ENCODE results near the gene PTPN3.
"Not testable (repeated sequence)": the region's sequence is repeated elsewhere in the genome, so short reads cannot be mapped to it uniquely, and the experiment has no call there.

Gene PTPN3

GRCh38 chr9:109520475-109521132 lies 22.5 kb upstream of the PTPN3 start:
- Histone ChIP-seq H3K4me3 (ENCODE audit: low read length) (no peak overlapping the region), H3K27me3 (ENCODE audit: control insufficient read depth, insufficient read depth, low read length) (peaks cover 58% of the 10 kb centered on the region), H3K4me1 (ENCODE audit: control insufficient read depth, insufficient read depth, low read length) (no peaks in the 10 kb centered on the region), H3K9ac (ENCODE audit: low read depth, low read length) (no peak overlapping the region), H3K4me2 (ENCODE audit: low read length) (no peak overlapping the region), H3K9me3 (replicated peaks; ENCODE audit: low read length) (no peaks in the 10 kb centered on the region), H3K36me3 (ENCODE audit: insufficient read depth, low read length) (no peaks in the 10 kb centered on the region)

DNA sequence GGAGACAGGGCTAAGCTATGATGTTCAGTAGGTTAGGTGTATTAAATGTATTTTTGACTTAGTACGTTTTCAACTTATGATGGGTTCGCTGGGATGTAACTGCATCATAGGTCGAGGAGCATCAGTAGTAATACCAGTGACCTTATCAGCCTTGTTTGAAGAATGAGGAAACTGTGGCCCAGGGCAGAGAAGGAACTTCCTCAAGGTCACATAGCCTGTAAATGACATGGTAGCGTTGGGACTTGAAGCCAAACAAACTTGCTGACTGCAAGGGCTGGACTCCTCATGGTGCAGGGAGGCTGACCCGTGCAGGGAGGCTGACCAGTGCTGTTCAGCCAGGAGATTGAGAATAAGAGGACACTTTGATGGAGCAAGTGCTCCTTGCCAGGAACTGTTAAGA lies 21.3 kb upstream of the PTPN3 start:
- Histone ChIP-seq H3K4me1 (ENCODE audit: control insufficient read depth, insufficient read depth, low read length) (no peaks in the 10 kb centered on the region), H3K36me3 (ENCODE audit: insufficient read depth, low read length) (no peaks in the 10 kb centered on the region), H3K4me2 (ENCODE audit: low read length) (no peak overlapping the region), H3K9ac (ENCODE audit: low read depth, low read length) (no peak overlapping the region), H3K4me3 (ENCODE audit: low read length) (no peak overlapping the region), H3K27me3 (ENCODE audit: control insufficient read depth, insufficient read depth, low read length) (peaks cover 56% of the 10 kb centered on the region), H3K9me3 (replicated peaks; ENCODE audit: low read length) (no peaks in the 10 kb centered on the region)

- Histone ChIP-seq H3K27me3 (ENCODE audit: control insufficient read depth, insufficient read depth, low read length) (peaks cover 60% of the 10 kb centered on the region), H3K9me3 (replicated peaks; ENCODE audit: low read length) (no peaks in the 10 kb centered on the region), H3K36me3 (ENCODE audit: insufficient read depth, low read length) (no peaks in the 10 kb centered on the region), H3K9ac (ENCODE audit: low read depth, low read length) (no peak overlapping the region), H3K4me3 (ENCODE audit: low read length) (no peak overlapping the region), H3K4me2 (ENCODE audit: low read length) (no peak overlapping the region), H3K4me1 (ENCODE audit: control insufficient read depth, insufficient read depth, low read length) (no peaks in the 10 kb centered on the region)
Measured at GRCh38 chr9:109518621-109519335, 20.7 kb upstream of the PTPN3 start.

- no peak overlapping the region for H3K4me3 ChIP-seq (ENCODE audit: low read length)
- H3K36me3 ChIP-seq (ENCODE audit: insufficient read depth, low read length): no peaks in the 10 kb centered on the region
- no peak overlapping the region for H3K4me2 ChIP-seq (ENCODE audit: low read length)
- H3K9ac ChIP-seq (ENCODE audit: low read depth, low read length): no peak overlapping the region
- H3K9me3 ChIP-seq (replicated peaks; ENCODE audit: low read length): no peaks in the 10 kb centered on the region
- H3K4me1 ChIP-seq (ENCODE audit: control insufficient read depth, insufficient read depth, low read length): no peaks in the 10 kb centered on the region
- peaks cover 59% of the 10 kb centered on the region for H3K27me3 ChIP-seq (ENCODE audit: control insufficient read depth, insufficient read depth, low read length)
Measured at GRCh38 chr9:109517901-109518377, 19.8 kb upstream of the PTPN3 start.

GRCh38 chr9:109513871-109514270 lies 15.8 kb upstream of the PTPN3 start:
- Histone ChIP-seq H3K36me3 (ENCODE audit: insufficient read depth, low read length) (no peaks in the 10 kb centered on the region), H3K4me2 (ENCODE audit: low read length) (no peak overlapping the region), H3K9ac (ENCODE audit: low read depth, low read length) (no peak overlapping the region), H3K4me1 (ENCODE audit: control insufficient read depth, insufficient read depth, low read length) (no peaks in the 10 kb centered on the region), H3K27me3 (ENCODE audit: control insufficient read depth, insufficient read depth, low read length) (peaks cover 61% of the 10 kb centered on the region), H3K9me3 (replicated peaks; ENCODE audit: low read length) (no peaks in the 10 kb centered on the region), H3K4me3 (ENCODE audit: low read length) (no peak overlapping the region)

DNA sequence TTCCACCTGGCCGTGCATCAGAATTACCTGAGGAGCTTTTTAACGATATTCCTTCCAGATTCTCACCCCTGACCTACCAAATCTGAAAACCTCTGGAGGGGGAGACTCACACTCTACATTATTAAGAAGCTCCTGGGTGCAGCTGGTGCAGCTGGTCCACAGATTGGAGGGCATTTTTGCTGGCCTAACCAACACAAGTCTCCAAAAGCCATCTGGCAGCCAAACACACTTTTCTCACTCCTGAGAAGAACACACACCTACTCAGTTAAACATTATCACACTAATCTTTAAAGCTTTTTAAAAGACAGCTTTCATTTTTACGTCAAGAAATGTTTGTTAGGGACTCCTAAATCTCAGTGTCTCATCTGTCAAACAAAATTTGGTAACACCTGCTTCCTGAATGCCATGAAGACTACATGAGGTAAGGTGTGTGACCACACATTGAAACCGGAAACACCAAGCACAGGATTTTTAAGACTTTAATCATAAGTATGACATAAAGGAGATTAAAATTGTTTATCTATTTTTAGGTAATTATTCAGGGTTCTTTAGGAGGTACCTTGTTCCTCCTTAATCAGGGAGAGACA lies 14.2 kb upstream of the PTPN3 start:
- H3K36me3 ChIP-seq (ENCODE audit: insufficient read depth, low read length): no peaks in the 10 kb centered on the region
- peaks cover 46% of the 10 kb centered on the region for H3K27me3 ChIP-seq (ENCODE audit: control insufficient read depth, insufficient read depth, low read length)
- peaks cover 4% of the 10 kb centered on the region for H3K4me1 ChIP-seq (ENCODE audit: control insufficient read depth, insufficient read depth, low read length)
- H3K4me2 ChIP-seq (ENCODE audit: low read length): no peak overlapping the region
- no peak overlapping the region for H3K9ac ChIP-seq (ENCODE audit: low read depth, low read length)
- H3K9me3 ChIP-seq (replicated peaks; ENCODE audit: low read length): no peaks in the 10 kb centered on the region
- no peak overlapping the region for H3K4me3 ChIP-seq (ENCODE audit: low read length)

DNA sequence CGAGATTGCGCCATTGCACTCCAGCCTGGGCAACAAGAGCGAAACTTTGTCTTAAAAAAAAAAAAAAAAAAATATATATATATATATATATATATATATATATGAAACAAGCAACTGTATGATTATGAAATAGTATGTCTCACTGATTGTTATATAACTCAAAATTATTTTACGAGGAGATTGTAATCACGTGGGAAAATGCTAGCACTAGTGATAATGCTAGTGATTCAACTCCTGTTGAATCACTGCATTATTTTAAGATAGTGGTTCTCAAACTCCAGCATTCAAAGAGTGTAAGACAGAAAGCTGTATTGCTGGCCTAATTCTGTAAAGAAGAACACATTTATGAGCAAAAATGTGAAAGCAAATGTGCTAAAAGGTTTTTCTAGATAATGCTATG lies 12.4 kb upstream of the PTPN3 start:
- Histone ChIP-seq H3K4me3 (ENCODE audit: low read length) (no peak overlapping the region), H3K9ac (ENCODE audit: low read depth, low read length) (no peak overlapping the region), H3K4me2 (ENCODE audit: low read length) (no peak overlapping the region), H3K27me3 (ENCODE audit: control insufficient read depth, insufficient read depth, low read length) (peaks cover 32% of the 10 kb centered on the region), H3K4me1 (ENCODE audit: control insufficient read depth, insufficient read depth, low read length) (peaks cover 4% of the 10 kb centered on the region), H3K36me3 (ENCODE audit: insufficient read depth, low read length) (no peaks in the 10 kb centered on the region), H3K9me3 (replicated peaks; ENCODE audit: low read length) (no peaks in the 10 kb centered on the region)

GRCh38 chr9:109510042-109510441 lies 11.9 kb upstream of the PTPN3 start:
- H3K36me3 ChIP-seq (ENCODE audit: insufficient read depth, low read length); H3K4me2 ChIP-seq (ENCODE audit: low read length); H3K9me3 ChIP-seq (replicated peaks; ENCODE audit: low read length); H3K9ac ChIP-seq (ENCODE audit: low read depth, low read length); H3K4me3 ChIP-seq (ENCODE audit: low read length); H3K4me1 ChIP-seq (ENCODE audit: control insufficient read depth, insufficient read depth, low read length): not testable (repeated sequence)
- H3K27me3 ChIP-seq (ENCODE audit: control insufficient read depth, insufficient read depth, low read length): peaks cover 32% of the 10 kb centered on the region

- Histone ChIP-seq H3K4me1 (ENCODE audit: control insufficient read depth, insufficient read depth, low read length) (peaks cover 4% of the 10 kb centered on the region), H3K4me3 (ENCODE audit: low read length) (no peak overlapping the region), H3K27me3 (ENCODE audit: control insufficient read depth, insufficient read depth, low read length) (peaks cover 36% of the 10 kb centered on the region), H3K4me2 (ENCODE audit: low read length) (no peak overlapping the region), H3K9me3 (replicated peaks; ENCODE audit: low read length) (no peaks in the 10 kb centered on the region), H3K36me3 (ENCODE audit: insufficient read depth, low read length) (no peaks in the 10 kb centered on the region), H3K9ac (ENCODE audit: low read depth, low read length) (no peak overlapping the region)
Measured at GRCh38 chr9:109509611-109510010, 11.5 kb upstream of the PTPN3 start.

DNA sequence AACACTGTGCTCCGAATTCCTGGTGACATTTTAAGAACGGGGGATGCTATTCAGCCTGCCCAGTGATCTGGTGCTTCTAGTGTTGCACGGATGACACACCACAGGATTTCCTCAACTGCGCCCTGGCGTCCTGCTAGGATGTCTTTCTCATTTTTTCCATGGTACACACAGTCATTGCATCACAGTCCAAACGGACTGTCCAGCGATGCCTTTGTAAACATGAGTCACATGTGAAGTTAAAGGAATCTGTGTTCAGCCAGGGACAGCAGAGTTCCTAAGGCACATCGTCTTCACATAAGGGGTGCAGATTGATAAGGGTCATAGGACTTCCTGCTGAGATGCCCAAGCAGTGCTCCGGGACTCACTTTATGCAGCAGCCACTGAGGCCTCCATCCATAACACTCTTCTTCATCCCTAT lies 9.3 kb upstream of the PTPN3 start:
- Histone ChIP-seq H3K9ac (ENCODE audit: low read depth, low read length) (no peak overlapping the region), H3K9me3 (replicated peaks; ENCODE audit: low read length) (no peaks in the 10 kb centered on the region), H3K36me3 (ENCODE audit: insufficient read depth, low read length) (no peaks in the 10 kb centered on the region), H3K27me3 (ENCODE audit: control insufficient read depth, insufficient read depth, low read length) (peaks cover 34% of the 10 kb centered on the region), H3K4me2 (ENCODE audit: low read length) (no peak overlapping the region), H3K4me1 (ENCODE audit: control insufficient read depth, insufficient read depth, low read length) (peaks cover 4% of the 10 kb centered on the region), H3K4me3 (ENCODE audit: low read length) (no peak overlapping the region)

- H3K9me3 ChIP-seq (replicated peaks; ENCODE audit: low read length): no peaks in the 10 kb centered on the region
Measured at GRCh38 chr9:109506097-109506712, 8.1 kb upstream of the PTPN3 start.

More at GRCh38 chr9:109506097-109506712, 8.1 kb upstream of the PTPN3 start:
- no peak overlapping the region for H3K4me3 ChIP-seq (ENCODE audit: low read length)
- no peak overlapping the region for H3K4me2 ChIP-seq (ENCODE audit: low read length)
- peaks cover 4% of the 10 kb centered on the region for H3K4me1 ChIP-seq (ENCODE audit: control insufficient read depth, insufficient read depth, low read length)
- no peaks in the 10 kb centered on the region for H3K36me3 ChIP-seq (ENCODE audit: insufficient read depth, low read length)
- no peak overlapping the region for H3K9ac ChIP-seq (ENCODE audit: low read depth, low read length)
- H3K27me3 ChIP-seq (ENCODE audit: control insufficient read depth, insufficient read depth, low read length): peaks cover 36% of the 10 kb centered on the region
